Lower leg skin (tissue), 4 donors: ENCODE data around the gene CTPS2. TPM values are rescaled to one million over a fixed set of nuclear protein-coding genes. Genes with fewer than 3 reads are reported as not detected.

Experiments
- DNase-seq, 2 donors: peaks; one replicate each; pipeline ENCODE4 v3.0.0-alpha.2; 2019; ENCODE audit warnings: low spot score in 2 of 2
- H3K4me3 ChIP-seq: fragments of 200-600 bp; sonication (generic); 2 replicates; pipeline ENCODE4 v1.5.1; 2017; ENCODE audit warnings: mild to moderate bottlenecking, low read depth; ENCODE audit not compliant: poor library complexity, severe bottlenecking
- CTCF ChIP-seq, 3 donors: fragments of 450-650 bp; IDR thresholded peaks; one replicate each; pipeline ENCODE4 v1.5.1; 2016; ENCODE audit warnings: antibody characterized with exemption in 3 of 3, mild to moderate bottlenecking in 3 of 3, moderate library complexity in 2 of 3
- POLR2A ChIP-seq, 2 donors: fragments of 450-650 bp; IDR thresholded peaks; one replicate each; pipeline ENCODE4 v1.6.1; 2016 to 2017; ENCODE audit warnings: antibody characterized with exemption in 2 of 2, mild to moderate bottlenecking in 1 of 2, moderate library complexity in 1 of 2
- WGBS, 2 donors: methylation state at CpG; one replicate each; pipeline ENCODE4 v1.1.5; 2018; 5-methylcytosine and 5-hydroxymethylcytosine counted together
- intact Hi-C: fragments of 100-400 bp; cut with DNase I; formaldehyde crosslinking; loops from one replicate; pipeline ENCODE4 v1.15.0; 2023; ENCODE audit warnings: low total_unique reads
- microRNA counts, 2 donors: library from miRNA; unstranded; fragments of <30 nt; microRNA quantifications; one replicate each; lab custom pipeline; 2016
- microRNA-seq, 2 donors: library from miRNA; unstranded; fragments of <30 nt; microRNA quantifications; one replicate each; pipeline ENCODE4, GENCODE V29; 2016; ENCODE audit warnings: borderline replicate concordance in 2 of 2, borderline number of aligned reads in 1 of 2
- total RNA-seq, 4 donors: library from RNA; depleted of rRNA; stranded (reverse); fragments of >200 nt; gene quantifications; one replicate each; pipeline ENCODE4 v1.1.0, GENCODE V29; 2016

The CTPS2 gene
- total RNA-seq, 4 donors from 2014 or later, result 6.7 to 11.1 (median 9.3) TPM

GRCh38 chrX:16559206-16559619 lies 153.3 kb downstream of the CTPS2 start:
- WGBS, 2 donors, result 52 to 64% methylated on average over 1 of the region's 1 CpG
- no peak for DNase-seq
- intact Hi-C loops, result no loop called here
- no peak overlapping the region for H3K4me3 ChIP-seq
- TF ChIP-seq CTCF (IDR thresholded peaks at IDR 0.05), result no peak
- TF ChIP-seq POLR2A (IDR thresholded peaks at IDR 0.05), result no peak

GRCh38 chrX:16558489-16558888 lies 154.0 kb downstream of the CTPS2 start:
- TF ChIP-seq POLR2A (IDR thresholded peaks at IDR 0.05) (no peak), CTCF (IDR thresholded peaks at IDR 0.05) (no peak)

GRCh38 chrX:16552546-16552945 lies 159.9 kb downstream of the CTPS2 start:
- H3K4me3 ChIP-seq, result no peak overlapping the region
- intact Hi-C loops, result no loop called here
- no peak for TF ChIP-seq CTCF (IDR thresholded peaks at IDR 0.05)
- no peak for TF ChIP-seq POLR2A (IDR thresholded peaks at IDR 0.05)
- no peak for DNase-seq
- WGBS, 2 donors, result 86 to 89% methylated on average over 3 of the region's 3 CpGs

More at GRCh38 chrX:16558489-16558888, 154.0 kb downstream of the CTPS2 start:
- intact Hi-C loops, result no loop called here
- no peak for DNase-seq
- H3K4me3 ChIP-seq, result no peak overlapping the region
- 78 to 79% methylated on average over 6 of the region's 6 CpGs for WGBS, 2 donors

GRCh38 chrX:16547644-16548043 lies 164.8 kb downstream of the CTPS2 start:
- no peak for TF ChIP-seq CTCF (IDR thresholded peaks at IDR 0.05)
- TF ChIP-seq POLR2A (IDR thresholded peaks at IDR 0.05), result no peak
- WGBS, 2 donors, result 76 to 100% methylated on average over 1 of the region's 1 CpG
- no peak for DNase-seq
- intact Hi-C loops, result no loop called here
- H3K4me3 ChIP-seq, result no peak overlapping the region

- 50 to 65% methylated on average over 3 of the region's 3 CpGs for WGBS, 2 donors
- intact Hi-C loops, result no loop called here
- H3K4me3 ChIP-seq, result no peak overlapping the region
- TF ChIP-seq CTCF (IDR thresholded peaks at IDR 0.05) (no peak), POLR2A (IDR thresholded peaks at IDR 0.05) (no peak)
- DNase-seq, result no peak
Measured at GRCh38 chrX:16544969-16545368, 167.5 kb downstream of the CTPS2 start.

MicroRNA genes within 50 kb of the gene (microRNA counts, 767-probe panel; counts per million panel counts)
- 0 to 358 counts per million in 2 donors for microRNA hsa-miR-548am-3p (lab: Ali Mortazavi, UCI)

Small RNA genes within 50 kb of the gene (microRNA-seq; reads per million reads assigned to microRNA genes)
- 0 reads per million in 2 donors for gene MIR548AM

Other genes with a start within 250 kb of the CTPS2 start
- not detected for gene S100G, start 62.5 kb downstream of the CTPS2 start, total RNA-seq
- gene SYAP1, start 6.9 kb upstream of the CTPS2 start, total RNA-seq, result 10 to 100 TPM; 16.1 to 18.5 (median 16.6) TPM
- 10 to 100 TPM in 1 of 4 donors, 1 to 10 TPM in 3; 7.0 to 10.8 (median 8.9) TPM for gene TXLNG, start 73.8 kb upstream of the CTPS2 start, total RNA-seq
- gene RBBP7, start 157.7 kb upstream of the CTPS2 start, total RNA-seq, result 10 to 100 TPM; 47.7 to 82.6 (median 59.1) TPM
- 10 to 100 TPM in 1 of 4 donors, 1 to 10 TPM in 3; 2.9 to 10.8 (median 6.7) TPM for gene REPS2, start 234.0 kb upstream of the CTPS2 start, total RNA-seq